GM20431 (cell line): ENCODE results near the gene CFC1B.
"Not testable (repeated sequence)": the region's sequence is repeated elsewhere in the genome, so short reads cannot be mapped to it uniquely, and the experiment has no call there.

Source experiments
- in situ Hi-C: fragments of 300-500 bp; cut with MseI, MboI; formaldehyde crosslinking; loops from one replicate; pipeline ENCODE4 v1.15.0; 2020; ENCODE audit warnings: low sequenced_read_pairs; ENCODE audit not compliant: unreplicated experiment

The CFC1B gene

GRCh38 chr2:130556441-130556840 lies 35.4 kb downstream of the CFC1B start:
- in situ Hi-C loops = not testable (repeated sequence)

GRCh38 chr2:130566165-130566564 lies 45.1 kb downstream of the CFC1B start:
- in situ Hi-C loops = not testable (repeated sequence)

- in situ Hi-C loops = not testable (repeated sequence)
Observed at GRCh38 chr2:130571929-130572328, 50.9 kb downstream of the CFC1B start.

- in situ Hi-C loops = not testable (repeated sequence)
Observed at GRCh38 chr2:130574230-130574629, 53.2 kb downstream of the CFC1B start.

DNA sequence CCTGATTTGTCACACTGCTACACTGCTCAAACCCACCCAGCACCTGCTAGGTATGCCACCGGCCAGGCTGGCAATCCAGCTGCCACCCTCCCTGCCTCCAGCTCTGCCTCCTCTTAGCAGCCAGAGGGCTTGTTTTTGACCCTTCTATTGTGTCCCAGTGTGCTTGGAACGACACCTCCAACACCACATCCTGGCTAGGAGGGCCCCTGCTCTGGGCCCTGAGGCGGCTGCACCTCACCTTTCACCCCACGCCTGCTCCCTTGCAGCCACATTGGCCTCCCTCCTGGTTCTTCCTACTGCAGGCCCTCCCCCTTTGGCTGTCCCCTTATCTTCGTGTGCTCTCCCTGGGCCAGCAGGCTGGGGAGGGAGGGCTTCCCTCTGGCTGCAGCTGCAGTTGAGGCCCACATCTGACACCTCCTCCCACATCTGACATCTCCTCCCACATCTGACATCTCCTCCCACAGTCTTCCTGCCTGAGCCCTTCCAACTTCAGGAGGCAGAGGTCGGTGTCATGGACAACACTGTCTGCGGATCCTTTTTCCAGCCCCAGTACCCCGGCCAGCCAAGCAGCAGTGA lies 55.3 kb downstream of the CFC1B start:
- in situ Hi-C loops = not testable (repeated sequence)

- in situ Hi-C loops = not testable (repeated sequence)
Observed at GRCh38 chr2:130577559-130577958, 56.5 kb downstream of the CFC1B start.
